HG02870 (cell line): ENCODE measurements around the gene RSPO3.
"Not testable (repeated sequence)": the region's sequence is repeated elsewhere in the genome, so short reads cannot be mapped to it uniquely, and the experiment has no call there.

Source experiments
- ATAC-seq: cut with Tn5 transposase; IDR thresholded peaks from one replicate; pipeline ENCODE4 v1.9.1; 2021; ENCODE audit warnings: mild to moderate bottlenecking, moderate library complexity; ENCODE audit not compliant: unreplicated experiment

RSPO3 gene

DNA sequence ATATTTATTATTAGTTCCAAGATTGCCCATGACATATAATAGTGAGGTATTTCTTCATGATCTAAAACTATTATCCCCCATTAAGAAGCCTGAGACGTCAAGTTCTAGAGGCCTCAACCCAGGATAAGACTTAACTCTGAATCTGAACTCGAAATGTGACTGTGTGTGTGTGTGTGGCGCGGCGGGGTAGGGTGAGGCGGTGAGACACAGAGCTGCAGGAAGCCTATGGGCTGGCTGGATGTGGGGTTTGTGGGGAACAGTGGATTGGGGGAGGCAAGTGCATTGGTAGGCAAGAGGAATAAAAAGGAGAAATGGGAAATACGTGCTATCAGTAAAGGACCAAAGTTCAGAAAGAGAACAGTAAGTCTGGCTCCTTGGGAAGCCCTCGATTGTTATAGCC is 81.6 kb downstream of the RSPO3 start:
- ATAC-seq, result no peak

DNA sequence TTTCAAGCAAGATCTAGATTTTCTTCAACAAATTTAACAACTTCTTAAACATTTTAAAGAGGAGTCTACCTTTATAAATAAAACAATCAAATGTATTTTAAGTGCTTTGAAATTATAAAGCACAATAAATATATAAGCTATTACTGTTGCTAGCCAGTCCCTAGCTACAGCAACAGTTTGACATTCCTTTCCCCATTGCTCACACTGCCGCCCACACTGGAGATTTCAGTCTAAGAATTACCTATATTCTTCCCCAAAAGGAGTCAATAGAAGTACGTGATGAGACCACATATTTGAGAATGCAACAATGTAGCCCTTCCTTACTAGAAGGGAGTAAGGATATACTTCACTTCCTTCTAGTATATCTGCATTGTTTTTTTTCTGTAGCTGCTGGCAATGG is 82.8 kb downstream of the RSPO3 start:
- ATAC-seq, result no peak

DNA sequence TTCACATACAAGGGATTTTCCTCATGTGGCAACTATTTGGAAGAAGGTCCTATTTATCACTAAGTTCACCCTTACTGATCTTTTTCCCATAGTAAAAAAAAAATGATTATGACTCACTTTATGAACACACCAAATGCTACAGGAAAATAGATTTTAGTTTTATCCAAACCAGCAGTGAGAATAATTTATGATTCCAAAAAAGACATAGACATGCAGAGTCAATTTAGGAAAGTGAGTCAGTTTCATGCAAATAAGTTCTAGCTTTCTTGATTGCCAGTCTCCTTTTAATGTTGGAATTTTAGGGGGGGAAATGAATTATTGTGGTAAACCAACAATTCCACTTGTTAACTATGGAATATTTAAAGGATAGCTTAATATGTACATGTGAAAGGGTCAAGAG is 84.2 kb downstream of the RSPO3 start:
- ATAC-seq, result no peak

DNA sequence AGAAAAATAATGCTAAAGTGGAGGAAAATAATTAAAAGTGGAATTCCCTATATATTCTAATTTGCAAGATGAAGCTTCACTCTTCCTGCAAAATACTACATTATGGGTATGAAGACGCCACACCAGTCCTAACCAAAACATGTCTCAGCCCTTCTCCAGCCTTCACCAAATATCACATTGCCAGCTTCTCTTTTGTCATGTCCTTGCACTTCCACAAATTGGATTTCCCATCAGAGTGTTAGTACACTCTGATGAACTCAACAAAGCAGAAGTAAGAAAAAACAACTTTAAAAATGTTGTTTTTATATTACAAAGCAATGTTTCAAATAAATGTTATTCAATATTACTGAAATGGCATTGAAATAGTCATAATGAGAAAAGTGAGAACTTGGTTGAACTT is 85.8 kb downstream of the RSPO3 start:
- ATAC-seq, result no peak

DNA sequence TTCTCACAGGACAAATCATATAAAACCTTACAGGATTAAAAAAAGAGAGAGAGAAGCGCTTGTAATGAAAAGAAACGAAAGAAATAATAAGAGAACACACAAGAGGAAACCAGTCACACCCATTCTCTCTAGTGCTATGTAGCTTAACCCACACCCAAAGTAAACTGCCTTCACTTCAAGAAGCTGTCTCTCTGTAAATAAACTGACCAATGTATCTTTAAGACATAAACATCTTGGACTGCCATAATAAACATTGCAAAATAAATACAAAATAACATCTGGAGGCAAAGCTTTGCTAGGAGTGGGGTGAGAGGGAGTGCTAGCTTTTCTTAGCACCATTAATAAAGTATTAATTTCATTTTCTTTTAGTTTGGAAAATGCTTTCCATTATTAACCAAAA is 86.6 kb downstream of the RSPO3 start:
- ATAC-seq, result no peak

DNA sequence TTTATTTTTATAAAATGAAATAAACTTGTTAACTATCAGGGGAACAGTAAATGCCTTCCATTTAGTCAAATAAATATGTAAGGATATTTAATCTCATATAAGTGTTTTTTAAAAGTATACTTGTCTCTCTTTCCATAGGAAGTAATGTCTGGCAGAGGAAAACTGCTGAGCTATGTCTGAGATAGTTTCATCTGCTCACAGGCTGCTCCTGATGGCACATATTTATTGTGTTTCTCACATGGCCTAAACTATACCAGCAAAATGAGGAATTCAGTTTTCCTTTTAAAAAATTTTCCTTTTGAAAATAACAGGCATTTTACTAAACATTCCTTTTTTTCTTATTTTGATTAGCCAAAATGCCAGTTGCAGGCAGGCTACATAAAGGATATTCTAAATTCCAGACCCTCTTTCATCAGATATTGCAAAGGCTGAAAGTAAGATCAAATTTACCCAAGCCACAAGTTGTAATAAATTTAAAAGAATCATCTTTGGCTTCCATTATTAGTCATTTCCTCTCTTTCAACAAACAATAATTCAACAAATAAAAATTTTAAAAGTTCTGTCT is 88.1 kb downstream of the RSPO3 start:
- ATAC-seq, result no peak

DNA sequence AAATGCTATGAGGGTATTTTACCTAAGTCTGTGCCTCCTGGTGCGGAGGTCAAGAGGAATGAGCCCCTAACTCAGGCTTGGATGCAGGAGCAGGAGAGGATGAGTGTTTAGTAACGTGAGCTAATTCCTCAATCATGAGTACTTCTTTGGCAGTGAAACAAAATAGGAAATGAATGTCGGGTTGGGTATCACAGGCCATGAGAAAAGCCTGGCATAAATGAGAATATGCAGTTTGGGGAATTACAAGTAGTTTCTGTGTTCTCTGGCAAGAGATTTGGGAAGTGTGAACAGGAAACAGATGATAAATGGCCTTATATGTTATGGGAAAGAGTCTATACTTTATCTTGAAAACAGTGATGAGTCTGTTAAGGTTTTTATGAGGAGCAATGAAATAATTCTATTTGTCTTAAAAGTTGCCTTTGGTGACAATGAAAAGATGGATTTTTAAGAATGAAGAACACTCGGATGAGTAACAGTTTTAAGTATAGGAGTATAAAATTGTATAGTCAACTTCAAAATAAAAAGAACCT is 89.2 kb downstream of the RSPO3 start:
- no peak for ATAC-seq

DNA sequence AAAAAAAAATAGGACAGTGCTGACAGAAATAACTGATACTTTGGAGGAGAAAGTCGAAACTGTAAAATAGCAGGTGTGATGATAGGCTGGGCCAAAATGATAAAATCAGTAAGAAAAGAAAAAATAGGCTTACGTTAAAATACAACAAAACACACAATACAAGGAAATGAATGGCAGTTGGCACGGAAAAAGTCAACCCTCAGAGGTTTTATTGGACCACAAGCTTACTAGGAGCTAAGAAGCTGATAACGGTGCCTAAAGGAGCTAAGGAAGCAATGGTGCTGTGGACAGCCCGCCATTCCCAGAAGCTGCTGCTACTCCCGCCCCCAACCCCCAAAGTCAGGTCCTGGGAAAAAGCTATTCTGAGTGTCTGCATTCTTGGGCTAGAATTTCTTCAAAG is 92.3 kb downstream of the RSPO3 start:
- no peak for ATAC-seq

DNA sequence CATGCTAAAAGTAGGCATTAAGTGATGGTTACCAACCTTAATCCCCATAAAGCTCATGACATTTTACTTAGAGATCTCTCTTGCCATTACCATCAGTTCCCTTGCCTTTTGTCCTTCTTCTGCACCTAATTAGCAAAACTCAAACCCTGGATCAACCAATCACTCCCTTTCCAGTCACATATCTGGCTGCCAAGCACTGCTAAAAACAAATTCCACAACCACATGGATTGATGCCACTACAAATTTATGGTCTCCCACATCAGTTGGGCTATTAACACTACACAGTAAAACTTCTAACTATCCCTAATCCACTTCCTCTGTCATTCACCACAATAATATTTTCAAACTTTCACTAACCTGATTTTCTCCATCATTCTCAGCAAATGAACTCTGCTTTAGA is 93.9 kb downstream of the RSPO3 start:
- ATAC-seq, result no peak

DNA sequence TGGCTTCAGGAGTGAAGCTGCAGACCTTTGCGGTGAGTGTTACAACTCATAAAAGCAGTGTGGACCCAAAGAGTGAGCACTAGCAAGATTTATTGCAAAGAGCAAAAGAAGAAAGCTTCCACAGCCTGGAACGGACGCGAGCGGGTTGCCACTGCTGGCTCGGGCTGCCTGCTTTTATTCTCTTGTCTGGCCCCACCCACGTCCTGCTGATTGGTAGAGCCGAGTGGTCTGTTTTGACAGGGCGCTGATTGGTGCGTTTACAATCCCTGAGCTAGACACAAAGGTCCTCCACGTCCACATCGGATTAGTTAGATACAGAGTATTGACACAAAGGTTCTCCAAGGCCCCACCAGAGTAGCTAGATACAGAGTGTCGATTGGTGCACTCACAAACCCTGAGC is 95.6 kb downstream of the RSPO3 start:
- not testable (repeated sequence) for ATAC-seq

DNA sequence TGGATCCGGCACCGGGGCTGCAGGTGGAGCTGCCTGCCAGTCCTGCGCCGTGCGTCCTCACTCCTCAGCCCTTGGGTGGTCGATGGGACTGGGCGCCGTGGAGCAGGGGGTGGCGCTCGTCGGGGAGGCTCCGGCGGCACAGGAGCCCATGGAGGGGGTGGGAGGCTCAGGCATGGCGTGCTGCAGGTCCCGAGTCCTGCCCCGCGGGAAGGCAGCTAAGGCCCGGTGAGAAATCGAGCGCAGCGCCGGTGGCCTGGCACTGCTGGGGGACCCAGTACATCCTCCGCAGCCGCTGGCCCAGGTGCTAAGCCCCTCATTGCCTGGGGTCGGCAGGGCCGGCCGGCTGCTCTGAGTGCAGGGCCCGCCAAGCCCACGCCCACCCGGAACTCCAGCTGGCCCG is 96.1 kb downstream of the RSPO3 start:
- ATAC-seq, result not testable (repeated sequence)

DNA sequence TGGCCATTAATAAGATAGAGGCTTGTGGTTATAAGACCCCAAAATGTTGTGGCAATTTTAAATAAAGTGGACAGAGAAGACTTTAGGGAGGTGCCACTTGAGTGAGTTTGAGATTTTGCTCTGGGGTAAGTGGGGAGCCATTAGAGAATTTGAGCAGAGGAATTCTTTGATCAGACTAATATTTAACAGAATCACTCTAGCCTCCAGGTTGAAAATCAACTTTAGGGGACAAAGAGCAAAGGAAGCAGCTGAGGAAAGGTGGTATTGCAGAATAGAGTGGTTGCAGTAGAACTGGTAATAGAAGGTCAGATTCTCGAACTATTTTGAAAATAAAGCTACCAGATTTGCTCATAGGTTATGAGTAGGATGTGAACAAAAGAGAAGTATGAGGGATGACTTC is 97.5 kb downstream of the RSPO3 start:
- ATAC-seq, result no peak

DNA sequence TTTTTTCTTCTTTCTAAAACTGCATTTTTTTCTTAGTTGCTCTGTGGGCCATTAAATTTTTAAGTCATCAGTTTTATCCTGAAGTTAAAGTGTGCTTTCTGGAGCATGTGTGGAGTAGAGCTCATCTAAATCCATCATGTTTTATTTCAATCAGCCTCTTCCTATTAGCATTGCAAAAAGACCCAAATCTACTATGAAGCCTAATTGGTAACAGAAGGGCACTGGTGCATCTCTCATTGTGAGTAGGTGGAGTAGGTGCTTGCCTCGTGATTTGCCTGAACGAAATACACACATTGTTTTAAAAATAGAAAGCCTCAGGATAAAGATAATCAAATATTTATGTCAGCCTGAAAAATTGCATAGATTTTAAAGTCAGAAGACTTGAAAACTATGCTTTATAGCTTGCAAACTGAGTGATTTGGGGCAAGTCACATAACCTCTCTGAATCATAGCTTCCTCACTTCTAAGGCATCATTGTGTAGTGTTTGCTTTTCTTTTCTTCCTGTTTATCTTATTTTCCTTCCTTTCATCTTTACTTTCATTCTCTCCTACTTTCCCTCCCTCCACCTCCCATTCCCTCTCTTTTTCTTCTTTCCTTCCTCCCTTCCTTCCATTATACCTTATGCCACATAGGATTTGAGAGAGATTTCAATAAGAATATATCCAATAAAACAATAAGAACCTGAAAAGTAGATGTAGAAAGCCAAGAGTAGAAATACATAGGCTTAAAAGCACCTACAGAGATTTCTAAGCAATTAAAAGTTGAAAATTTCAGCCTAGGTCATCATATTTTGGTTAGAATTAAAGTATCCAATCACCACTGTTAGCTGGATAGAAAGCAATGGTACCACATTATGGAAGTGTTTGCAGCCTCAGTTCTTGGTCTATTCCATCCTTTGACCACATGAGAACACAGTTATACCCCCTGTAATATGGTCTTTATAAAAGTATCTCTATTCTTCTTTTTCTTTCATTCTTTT is 98.6 kb downstream of the RSPO3 start:
- ATAC-seq, result no peak

DNA sequence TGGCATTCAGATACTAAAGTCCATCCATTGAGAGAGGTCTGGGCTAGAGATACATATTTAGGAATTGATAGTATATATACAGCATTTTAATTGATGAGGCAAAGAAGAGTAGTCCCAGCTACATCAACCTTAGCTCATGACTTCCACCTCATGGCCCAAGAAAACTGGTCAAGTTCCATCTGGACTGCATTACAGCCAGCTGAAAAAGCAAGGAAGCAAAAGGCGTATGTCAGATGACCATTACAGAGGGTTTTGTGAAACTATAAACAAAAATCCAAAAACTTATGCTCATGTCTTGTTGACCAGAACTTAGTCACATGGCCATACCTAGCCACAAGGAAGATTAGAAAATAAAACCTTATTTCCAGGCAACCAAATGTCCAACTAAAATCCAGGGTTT is 101.4 kb downstream of the RSPO3 start:
- ATAC-seq, result no peak

DNA sequence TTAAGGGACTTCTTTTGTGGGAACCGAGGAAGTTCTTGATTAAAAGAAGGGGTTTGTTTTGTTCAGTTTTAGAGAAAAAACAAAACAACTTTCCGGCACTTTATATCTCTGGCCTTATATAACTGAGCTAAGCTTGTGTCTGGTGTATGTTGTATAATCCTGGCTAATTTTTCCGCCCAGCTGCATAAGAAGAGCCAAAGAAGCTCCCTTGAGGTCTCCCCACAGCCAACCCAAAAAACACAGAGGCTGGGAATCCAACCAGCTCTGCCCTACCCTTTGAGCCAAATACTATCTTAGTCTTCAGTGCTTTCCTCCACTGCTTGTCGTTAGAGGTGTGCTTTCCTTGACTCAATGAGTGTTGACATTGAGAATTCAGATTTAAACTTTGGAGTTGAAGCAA is 102.7 kb downstream of the RSPO3 start:
- ATAC-seq, result no peak

DNA sequence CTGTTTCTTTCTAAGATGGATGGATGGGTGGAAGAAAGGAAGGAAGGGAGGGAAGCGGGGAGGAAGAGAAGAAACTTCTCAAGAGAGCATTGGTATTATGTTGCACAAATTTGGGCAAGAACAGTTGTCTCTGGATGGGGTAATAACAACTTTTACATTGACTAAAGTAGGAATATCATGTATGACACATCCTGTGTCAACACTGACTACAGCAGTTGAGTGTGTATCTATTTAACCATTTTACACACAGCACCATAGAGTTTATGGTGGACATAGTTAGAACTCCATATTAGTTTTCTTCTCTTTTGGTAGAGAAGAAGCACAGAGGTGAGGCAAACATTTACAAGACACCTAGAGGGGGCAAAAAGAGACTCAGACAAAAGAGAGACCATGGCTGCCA is 103.9 kb downstream of the RSPO3 start:
- no peak for ATAC-seq

DNA sequence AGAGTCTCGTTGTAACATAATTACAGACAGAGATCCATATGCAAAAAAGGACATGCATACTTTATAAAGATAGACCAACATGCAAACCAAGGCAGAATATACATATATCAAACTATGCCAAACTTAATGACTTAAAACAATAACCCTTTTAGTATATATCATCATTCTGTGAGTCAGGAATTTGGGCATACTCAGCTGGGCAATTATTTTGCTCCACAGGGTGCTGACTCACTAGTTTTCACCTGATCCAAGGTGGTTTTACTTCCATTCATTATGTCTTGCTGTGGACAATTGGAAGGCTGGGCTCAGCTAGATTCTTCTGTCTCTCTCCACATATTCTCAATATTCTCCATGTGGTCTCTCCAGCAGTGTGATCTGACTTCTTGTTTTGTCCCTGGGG is 107.0 kb downstream of the RSPO3 start:
- ATAC-seq, result no peak

DNA sequence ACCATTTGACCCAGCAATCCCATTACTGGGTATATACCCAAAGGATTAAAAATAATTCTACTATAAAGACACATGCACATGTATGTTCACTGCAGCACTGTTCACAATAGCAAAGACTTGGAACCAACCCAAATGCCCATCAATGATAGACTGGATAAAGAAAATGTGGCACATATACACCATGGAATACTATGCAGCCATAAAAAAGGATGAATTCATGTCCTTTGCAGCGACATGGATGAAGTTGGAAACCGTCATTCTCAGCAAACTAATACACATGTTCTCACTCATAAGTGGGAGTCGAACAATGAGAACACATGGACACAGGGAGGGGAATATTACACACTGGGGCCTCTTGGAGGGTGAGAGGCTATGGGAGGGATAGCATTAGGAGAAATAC is 115.3 kb downstream of the RSPO3 start:
- ATAC-seq, result not testable (repeated sequence)

DNA sequence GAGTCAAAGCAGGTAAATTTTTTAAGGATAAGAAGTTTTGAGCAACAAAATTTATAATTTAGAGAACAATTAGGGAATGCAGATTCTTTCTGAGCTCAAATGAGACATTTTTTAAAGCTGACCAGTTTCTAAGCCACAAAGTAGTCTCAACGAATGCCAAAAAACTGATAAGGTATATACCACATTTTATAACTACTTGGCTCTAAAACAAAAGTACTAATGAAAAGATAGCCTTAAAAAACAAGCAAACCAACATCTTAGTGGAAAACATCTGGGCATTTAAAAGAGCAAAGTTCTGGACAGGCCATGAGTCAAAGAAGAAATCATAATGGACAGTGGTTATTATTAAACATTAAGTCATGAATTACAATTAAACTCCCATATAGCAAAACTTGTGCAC is 125.0 kb downstream of the RSPO3 start:
- no peak for ATAC-seq
